Hepatic stellate cell (primary cell): ENCODE data around the gene TMEM183A.
A peak's percentile ranks its signal among the peaks of the same experiment; 100 is the strongest.
"Not testable (repeated sequence)": the region's sequence is repeated elsewhere in the genome, so short reads cannot be mapped to it uniquely, and the experiment has no call there.

ENCODE experiments used
- DNase-seq: peaks from one replicate; pipeline ENCODE4 v3.0.0; 2011; ENCODE audit warnings: low spot score

The TMEM183A gene

DNA sequence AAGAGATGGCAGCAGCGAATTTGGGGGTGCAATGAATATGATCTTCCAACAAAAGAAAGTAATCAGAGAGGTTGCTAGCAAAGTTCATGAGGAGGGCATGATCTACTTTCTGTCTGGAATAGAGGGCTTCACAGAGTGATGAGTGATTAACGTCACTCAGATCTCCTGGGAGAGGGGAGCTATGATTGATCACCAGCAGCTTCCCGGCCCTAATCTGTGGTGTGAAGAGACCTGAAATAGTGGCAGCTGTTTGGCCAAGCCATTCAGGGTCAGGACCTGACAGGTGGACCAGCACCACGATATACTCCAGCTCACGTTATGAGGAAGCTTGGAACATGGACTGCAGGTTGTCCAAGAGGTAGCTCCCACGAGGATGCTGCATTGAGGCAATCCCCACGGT, 19.9 kb upstream of the TMEM183A start:
- no peak for DNase-seq

DNA sequence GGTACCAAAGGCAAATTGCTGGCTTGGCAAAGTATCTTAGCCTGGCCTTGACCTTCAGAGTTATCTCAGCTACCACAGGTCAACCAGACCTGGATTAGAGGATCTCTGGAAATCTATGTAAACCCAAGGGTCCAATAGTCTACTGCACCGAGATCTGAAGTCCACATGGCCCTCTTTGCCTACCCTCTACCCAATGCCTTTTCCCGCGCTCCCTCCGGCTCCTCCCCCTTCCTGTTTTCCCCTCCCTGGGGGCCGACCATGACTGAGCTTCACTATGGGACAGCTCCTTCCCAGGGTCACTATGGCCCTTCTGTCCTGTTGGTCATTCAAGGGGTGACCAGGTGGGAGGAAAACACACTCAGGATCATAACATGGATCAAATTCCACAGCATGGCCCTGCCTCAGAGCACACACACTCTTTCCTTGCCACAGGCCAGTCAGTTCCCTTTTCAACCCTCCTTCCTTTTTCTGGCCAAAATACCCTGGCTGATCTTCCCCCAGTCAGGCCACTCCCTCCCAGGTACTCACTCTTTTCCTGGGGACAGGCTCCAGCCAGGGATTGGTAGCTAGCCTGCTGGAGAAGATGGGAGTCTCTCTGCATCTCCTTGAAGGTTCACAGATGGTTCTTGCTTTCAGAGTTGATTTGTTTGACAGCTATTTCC, 19.1 kb upstream of the TMEM183A start:
- no peak for DNase-seq

DNA sequence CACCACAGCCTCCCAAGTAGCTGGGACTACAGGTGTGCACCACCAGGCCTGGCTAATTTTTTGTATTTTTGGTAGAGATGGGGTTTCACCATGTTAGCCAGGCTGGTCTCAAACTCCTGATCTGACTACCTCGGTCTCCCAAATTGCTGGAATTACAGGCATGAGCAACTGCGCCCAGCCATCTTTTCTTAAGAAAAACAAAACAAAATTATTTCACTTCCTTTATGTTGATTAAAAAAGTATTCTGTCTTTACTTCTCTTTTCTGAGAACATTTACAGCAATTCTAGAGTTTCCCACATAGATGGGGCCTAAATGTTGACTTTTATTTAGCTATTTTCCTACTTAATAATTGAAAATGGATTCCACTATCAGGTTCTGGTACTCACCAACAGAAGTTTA, 17.3 kb upstream of the TMEM183A start:
- no peak for DNase-seq

DNA sequence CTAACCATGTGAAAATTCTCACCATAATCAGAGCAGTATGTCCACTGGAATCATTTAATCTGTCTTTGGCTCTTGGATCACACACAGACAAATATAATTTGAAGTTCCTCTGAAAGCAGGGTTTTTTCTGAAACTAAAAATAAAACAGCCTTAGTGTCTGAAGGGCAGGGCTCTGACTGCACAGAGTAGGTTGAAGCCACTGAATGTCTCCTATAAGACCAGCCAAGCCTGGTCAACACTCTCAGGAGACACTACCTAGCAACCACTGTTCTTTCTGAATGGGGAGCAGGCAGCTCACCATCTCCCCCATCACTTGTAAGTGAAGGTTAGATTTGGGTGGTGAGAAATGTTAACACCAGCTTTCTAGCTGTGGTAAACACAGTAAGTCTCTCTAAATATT, 16.1 kb upstream of the TMEM183A start:
- DNase-seq = no peak

DNA sequence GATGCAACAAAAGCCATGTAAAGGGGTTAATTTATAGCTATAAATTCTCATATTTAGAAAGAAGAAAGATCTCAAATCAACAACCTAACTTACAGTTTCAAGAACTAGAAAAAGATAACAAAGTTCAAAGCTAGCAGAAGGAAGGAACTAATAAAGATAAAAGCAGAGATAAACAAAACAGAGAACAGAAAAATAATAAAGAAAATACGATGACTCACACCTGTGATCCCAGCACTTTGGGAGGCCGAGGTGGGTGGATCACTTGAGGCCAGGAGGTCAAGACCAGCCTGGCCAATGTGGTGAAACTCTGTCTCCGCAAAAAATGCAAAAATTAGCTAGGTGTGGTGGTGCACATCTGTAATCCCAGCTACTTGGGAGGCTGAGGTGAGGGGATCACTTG, 12.4 kb upstream of the TMEM183A start:
- DNase-seq = no peak

DNA sequence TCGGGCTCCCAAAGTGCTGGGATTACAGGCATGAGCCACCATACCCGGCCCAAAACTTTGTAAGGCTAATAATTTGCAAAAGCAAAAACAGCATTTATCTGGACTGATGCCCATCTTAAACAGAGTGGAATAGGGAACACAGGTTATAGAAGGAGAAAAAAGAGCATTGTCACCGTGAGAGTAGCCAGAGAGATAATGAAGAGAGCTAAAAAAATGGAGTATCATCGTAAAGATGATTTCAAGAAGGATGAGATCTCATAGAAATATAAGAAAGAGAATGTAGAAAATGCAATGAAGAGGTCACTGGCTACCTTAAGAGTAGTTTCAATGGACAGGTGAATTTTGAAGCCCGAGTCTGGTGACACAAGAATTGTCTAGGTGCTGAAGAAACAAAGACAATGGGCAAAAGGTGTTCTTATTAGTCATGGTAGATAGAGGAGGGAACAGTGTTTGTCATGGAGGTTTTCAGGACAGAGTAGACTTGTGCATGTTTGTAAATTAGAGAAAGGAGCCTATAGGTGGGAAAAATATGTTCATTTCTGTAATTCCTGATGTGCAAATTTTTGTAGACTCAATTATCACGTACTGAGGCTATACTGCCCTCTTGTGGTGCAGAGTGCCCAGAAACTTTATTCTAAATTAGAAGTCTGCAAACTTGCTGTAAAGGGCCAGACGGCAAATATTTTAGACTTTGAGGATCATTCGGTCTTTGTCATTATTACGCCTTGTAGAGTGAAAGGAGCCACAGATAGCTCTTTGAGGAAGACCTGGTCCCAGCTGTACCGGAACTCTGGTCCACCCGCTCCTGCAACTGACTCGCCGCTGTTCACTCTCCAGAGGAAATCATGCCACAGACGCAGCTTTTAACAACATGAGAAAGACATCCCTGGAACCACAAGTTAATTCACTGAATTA, 8.1 kb upstream of the TMEM183A start:
- DNase-seq = peak; percentile 14

DNA sequence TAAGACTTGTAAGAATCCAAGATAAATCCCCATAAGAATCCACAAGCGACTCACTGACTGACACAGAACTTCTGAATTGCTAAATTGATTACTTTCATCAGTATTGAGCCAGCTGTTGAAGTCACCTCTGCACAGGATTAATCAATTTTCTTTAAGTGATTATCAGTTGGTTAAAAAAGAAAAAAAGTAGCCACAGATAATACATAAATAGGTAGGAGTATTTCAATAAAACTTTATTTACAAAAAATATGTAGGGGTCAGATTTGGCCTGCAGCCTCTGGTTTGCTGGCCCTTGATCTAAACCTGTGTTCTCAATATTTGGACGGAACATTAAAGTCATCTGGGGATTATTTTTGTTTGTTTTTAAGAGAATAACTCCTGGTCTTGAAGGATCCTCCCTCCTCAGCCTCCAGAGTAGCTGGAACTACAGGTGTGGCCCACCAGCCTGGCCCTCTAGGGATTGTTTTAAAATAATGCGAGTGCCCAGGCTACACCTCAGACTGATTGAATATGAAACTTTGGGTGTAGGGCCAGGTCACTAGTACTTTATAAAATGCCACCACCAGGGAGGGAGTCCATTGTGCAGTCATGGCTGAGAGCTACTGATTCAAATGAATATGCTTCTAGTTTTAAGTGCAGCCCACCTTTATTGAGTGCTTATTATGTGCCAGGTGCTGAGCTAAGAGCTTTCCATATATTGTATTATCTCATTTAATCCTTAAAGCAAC, 6.8 kb upstream of the TMEM183A start:
- no peak for DNase-seq

DNA sequence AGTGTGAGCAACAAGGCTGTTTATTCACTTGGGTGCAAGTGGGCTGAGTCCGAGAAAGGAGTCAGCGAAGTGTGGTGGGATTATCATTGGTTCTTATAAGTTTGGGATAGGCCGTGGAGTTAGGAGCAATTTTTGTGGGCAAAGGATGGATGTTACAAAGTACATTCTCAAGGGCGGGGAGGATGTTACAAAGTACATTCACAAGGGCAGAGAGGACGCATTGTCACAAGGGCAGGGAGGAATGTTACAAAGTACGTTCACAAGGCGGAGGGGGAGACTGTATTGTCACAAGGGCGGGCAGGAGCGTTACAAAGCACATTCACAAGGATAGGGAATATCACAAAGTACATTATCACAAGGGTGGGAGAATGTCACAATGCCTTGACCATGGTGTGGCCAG, 5.2 kb upstream of the TMEM183A start:
- no peak for DNase-seq

DNA sequence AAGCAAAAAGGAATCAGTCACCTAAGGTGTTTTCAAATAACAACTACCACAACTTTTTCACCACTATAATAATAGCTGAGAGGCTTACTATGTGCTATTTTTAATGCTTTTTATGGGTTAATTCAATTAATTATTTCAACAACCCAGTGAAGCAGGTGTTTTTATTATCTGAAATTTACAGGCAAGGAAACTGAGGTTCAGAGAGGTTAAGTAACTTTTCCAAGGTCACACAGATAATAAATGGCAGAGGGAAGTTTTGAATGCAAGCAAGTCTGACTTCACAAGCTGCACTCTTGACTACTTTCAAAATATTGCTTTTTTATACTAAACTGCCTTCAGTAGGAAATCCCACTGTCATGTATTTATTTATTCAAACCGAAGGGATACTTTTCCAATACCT, 4.2 kb upstream of the TMEM183A start:
- no peak for DNase-seq

DNA sequence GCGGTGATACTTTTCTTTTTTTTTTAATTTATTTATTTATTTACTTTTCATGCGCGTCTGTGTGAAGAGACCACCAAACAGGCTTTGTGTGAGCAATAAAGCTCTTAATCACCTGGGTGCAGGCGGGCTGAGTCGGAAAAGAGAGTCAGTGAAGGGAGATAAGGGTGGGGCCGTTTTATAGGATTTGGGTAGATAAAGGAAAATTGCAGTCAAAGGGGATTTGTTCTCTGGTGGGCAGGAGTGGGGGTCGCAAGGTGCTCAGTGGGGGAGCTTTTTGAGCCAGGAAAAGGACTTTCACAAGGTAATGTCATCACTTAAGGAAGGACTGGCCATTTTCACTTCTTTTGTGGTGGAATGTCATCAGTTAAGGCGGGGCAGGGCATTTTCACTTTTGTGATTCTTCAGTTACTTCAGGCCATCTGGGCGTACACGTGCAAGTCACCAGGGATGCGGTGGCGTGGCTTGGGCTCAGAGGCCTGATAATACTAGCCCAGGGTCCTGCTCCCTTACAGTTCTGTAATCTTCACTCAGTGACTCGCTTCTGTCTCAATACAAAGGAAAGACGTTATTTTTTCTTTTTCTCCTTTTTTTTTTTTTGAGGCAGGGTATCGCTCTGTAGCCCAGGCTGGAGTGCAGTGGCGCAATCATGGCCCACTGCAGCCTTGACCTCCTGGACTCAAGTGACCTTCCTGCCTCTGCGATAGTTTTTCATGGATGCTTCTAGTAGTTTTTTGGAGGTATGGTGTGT, 1.6 kb upstream of the TMEM183A start:
- DNase-seq = not testable (repeated sequence)

DNA sequence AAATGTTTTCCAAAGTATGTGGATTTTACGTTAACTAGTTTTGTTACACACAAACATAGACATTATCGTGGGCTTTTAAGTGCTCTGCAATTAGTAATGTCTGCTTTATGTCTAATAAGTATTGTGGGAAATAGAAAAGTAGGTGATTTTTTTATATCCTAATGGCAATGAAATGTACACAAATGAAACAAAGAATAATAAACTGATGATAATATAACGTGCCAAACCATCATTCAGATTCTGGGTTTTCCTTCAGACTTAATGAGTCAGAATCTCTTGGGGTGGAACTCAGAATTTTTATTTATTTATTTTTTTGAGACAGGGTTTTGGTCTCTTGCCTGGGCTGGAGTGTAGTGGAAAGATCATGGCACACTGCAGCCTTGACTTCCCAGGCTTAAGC, 2.0 kb downstream of the TMEM183A start:
- DNase-seq = no peak

DNA sequence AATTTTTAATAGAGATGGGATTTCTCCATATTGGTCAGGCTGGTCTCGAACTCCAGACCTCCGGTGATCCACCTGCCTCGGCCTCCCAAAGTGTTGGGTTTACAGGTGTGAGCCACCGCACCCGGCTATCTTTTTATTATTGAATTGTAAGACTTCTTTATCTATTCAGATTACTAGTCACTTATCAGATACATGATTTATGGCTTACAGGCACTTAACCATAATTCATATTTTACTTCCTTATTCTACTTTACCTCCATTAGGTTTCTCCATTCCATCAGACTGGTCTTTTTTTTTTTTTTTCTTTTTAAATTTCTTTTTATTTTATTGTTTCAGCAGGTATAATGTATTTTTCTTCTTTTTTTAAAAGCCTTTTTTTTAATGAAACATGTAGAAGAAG, 4.4 kb downstream of the TMEM183A start:
- DNase-seq = no peak

DNA sequence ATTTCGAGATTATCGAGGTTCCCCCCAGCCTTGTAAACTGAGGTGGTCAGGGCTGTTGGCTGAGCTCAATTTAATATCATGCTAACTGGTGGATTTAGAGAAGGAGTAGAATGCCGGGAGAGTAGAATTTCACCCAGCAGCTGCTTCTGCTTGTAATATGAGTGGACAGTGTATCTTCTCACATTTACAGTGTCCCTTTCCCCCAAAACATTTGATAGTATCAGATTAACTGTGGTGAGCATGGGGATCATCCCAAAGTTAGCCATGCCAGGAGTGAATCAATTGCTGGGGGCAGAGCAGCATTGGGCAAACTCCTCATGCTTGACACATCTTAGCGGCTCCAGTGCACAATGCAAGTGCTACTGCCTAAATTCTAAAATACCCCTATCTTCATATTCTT, 9.9 kb downstream of the TMEM183A start:
- no peak for DNase-seq

DNA sequence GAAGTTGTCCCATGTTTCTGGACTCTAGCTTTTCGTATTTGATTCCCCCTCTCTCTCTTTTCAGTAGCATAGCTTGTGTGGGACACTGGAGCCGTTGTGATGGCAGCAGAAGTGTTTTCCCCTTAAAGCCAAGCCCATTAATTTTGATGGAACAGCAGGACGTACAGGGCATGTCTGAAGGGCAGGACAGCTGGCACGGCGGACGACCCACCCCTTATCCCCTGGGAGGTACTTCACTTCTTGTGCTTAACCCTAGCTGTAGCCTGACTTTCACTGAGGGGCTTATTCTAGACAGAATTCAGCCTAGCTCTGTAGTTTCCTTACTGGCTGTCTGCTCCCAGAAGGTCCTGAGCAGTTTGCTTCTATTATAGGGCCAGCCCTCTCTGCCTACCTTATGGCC, 10.5 kb downstream of the TMEM183A start:
- DNase-seq = no peak

DNA sequence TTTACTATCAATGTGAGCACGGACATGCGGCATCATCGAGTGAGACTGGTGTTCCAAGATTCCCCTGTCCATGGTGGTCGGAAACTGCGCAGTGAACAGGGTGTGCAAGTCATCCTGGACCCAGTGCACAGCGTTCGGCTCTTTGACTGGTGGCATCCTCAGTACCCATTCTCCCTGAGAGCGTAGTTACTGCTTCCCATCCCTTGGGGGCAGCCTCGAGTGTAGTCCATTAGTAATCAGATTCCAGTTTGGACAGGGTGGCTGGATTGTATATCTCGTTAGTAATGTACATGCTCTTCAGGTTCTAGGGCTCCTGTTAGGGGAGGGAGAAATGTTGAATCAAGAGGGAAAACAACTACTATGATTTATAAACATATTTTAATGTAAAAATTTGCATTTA, 15.7 kb downstream of the TMEM183A start:
- not testable (repeated sequence) for DNase-seq

DNA sequence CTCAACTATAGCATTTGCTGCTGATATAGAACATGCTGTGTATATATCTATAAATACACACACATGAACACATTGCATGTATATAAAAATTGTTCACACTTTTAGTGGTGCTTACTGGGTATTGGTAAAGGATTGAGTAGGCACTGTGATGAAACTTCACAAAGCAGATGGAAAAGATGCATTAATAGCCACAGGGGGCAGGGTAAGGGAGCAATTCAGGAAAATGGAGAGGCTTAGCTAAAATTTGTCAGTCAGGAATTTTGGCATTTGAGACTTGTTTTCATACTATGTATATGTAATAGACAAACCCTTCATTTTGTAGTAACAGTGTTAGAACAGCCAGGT, 18.5 kb downstream of the TMEM183A start:
- DNase-seq = no peak

DNA sequence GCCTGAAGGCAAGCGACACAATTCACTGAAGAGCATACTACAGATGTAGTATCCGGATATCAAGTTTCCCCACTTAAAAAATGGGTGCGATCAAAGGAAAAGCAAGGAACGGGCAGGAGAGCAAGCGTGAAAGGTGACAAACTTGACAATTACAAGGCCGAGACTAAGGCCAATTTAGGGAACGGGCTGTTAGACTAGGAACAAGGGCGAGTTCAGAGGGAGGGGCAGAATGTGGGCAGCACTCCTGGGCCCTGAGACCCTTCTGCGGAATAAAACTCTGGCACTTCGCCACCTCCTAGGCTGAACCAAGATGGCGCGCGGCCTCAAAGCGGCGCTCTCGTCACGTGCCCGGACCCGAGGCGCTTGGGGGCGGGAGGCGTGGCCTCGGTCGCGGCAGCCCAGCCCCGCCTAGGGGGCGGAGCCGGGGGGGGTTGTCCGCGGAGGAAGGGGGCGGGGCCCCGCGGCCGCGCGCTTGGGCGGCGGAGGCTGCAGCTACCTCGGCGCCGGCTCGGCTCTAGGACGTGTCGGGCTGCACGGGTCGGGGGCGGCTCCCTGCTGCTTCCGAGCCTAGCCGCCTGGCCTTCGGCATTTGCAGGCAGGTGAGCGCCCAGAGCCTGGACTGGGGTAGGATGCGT, 19.0 kb downstream of the TMEM183A start, which contains the start of gene PPFIA4:
TSS of gene PPFIA4 (plus strand) at position 461 of the 635 bp plus-strand sequence. CDS start 12,518 bp downstream, outside the sequence.
- peak; percentile 91 for DNase-seq

DNA sequence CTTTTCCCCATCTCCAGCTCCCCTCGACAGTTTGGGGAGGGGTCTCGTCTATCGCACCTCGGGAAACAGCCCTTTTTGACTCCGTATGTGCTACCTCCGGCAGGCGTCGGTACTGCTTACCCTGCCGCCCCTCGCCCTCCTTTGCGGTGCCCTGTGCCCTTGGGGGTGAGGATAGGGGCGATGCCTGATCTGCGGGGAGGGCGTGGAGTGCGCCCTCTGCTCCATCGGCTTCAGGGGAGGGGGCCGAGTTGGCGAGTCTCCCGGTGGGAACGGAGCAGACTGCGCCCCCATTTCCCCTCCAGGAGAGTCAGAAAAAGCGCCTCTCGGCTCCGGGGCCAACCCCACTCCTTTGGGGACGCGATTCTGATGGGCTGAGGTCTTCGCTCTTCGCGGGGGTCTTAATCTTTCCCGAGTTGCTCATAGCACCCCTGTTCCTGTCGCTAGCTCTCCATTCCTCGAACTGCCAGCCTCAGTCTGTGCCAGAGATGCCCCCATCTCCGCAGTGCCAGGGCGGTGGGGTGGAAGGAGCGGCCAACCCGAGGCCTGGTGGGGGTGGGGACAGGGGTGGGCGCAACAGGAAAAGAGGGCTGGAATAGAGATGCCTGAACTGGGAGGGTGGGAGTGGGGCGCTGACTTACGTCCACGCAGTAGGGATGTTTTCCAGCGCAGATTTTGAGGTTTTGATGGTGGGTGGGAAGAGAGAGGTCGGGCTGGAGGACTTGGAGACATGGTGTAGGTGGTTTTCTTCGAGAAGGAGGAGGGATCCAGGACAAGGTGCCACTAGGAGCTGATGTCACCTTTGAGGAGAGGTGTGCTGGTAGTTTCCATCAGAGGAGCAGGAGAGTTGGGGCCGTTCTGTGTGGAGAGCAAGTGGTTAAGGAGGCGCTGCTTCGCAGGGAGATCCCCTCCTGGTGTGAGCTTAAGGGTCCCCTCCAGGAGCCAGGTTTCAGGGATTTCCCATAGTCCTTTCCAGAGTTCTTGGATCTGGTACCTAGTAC, 19.8 kb downstream of the TMEM183A start:
- no peak for DNase-seq

DNA sequence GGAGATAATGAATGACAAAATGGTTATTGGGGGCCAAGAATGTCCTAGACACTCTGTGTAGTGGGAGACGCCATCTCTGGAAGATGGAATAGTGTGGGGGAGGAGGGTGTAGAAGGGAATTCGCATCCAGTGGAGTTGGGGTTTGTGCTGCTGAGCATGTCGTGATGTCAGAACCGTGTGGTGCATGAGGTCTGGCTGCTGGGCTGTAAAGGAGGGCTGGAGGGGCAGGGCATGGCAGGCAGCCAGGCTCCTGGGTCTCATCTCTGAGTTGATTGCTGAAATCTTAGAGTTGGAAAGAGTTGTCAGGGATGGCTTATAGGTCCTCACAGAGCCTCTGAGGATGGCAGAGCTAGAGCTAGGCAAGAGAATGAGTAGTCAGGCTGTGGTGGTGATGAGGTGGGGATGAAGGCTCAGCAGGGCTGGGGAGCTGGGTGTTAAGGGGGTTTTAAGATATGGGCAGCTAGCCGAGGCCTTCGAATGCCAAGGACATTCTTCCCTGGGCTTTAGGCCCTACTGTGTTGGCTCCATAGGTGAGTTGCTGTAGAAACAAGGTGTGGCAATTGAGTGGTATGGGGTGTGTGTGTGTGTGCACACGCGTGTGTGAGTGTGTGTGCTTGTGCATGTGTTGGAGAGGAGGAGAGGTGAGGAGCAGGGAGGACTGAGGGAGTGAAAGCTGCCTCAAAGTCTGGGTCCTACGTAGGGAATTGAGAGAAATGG, 21.1 kb downstream of the TMEM183A start:
- no peak for DNase-seq
